Body of pancreas (tissue), 4 donors: ENCODE measurements around the gene MAPK8IP3.

Experiments used
- POLR2A ChIP-seq, 3 donors: fragments of 450-650 bp; IDR thresholded peaks; one replicate each; pipeline ENCODE4 v1.6.1; 2016; ENCODE audit warnings: antibody characterized with exemption in 3 of 3, mild to moderate bottlenecking in 2 of 3
- TF ChIP-seq, protein P1 (sequence below), 7 experiments: fragments of 450-650 bp in 4 of 7; fragments of 200-600 bp in 3 of 7; sonication (generic) in 3 of 7; IDR thresholded peaks; one replicate each; pipeline ENCODE4 v1.5.1; 2016 to 2019; ENCODE audit warnings: antibody characterized with exemption in 7 of 7

- TF ChIP-seq, protein P1, sequence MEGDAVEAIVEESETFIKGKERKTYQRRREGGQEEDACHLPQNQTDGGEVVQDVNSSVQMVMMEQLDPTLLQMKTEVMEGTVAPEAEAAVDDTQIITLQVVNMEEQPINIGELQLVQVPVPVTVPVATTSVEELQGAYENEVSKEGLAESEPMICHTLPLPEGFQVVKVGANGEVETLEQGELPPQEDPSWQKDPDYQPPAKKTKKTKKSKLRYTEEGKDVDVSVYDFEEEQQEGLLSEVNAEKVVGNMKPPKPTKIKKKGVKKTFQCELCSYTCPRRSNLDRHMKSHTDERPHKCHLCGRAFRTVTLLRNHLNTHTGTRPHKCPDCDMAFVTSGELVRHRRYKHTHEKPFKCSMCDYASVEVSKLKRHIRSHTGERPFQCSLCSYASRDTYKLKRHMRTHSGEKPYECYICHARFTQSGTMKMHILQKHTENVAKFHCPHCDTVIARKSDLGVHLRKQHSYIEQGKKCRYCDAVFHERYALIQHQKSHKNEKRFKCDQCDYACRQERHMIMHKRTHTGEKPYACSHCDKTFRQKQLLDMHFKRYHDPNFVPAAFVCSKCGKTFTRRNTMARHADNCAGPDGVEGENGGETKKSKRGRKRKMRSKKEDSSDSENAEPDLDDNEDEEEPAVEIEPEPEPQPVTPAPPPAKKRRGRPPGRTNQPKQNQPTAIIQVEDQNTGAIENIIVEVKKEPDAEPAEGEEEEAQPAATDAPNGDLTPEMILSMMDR (IDR thresholded peaks at IDR 0.05), result no peak
- TF ChIP-seq POLR2A (IDR thresholded peaks at IDR 0.05), result no peak
Observed at GRCh38 chr16:1766701-1767100, 60.7 kb downstream of the MAPK8IP3 start.
